ENCODE results near the gene XYLT2.
"Not testable (repeated sequence)": the region's sequence is repeated elsewhere in the genome, so short reads cannot be mapped to it uniquely, and the experiment has no call there.

Gene XYLT2

GRCh38 chr17:50393700-50394099 lies 47.8 kb downstream of the XYLT2 start:
- no peak for DNase-seq (ENCODE audit: low read depth)

- no peak for DNase-seq (ENCODE audit: low read depth)
Measured at GRCh38 chr17:50394711-50395110, 48.8 kb downstream of the XYLT2 start.

- DNase-seq (ENCODE audit: low read depth), result no peak
Measured at GRCh38 chr17:50396261-50397110, 50.6 kb downstream of the XYLT2 start.

- DNase-seq (ENCODE audit: low read depth), result peak; percentile 90
Measured at GRCh38 chr17:50397111-50397918, 51.4 kb downstream of the XYLT2 start, which contains the start of gene LRRC59. TSS of gene LRRC59 (minus strand) at chr17:50397523. CDS start at chr17:50397317, 206 bp downstream.

GRCh38 chr17:50397919-50398285 lies 52.0 kb downstream of the XYLT2 start:
- DNase-seq (ENCODE audit: low read depth), result no peak

- DNase-seq (ENCODE audit: low read depth), result not testable (repeated sequence)
Measured at GRCh38 chr17:50398672-50399071, 52.7 kb downstream of the XYLT2 start.

GRCh38 chr17:50399591-50399990 lies 53.7 kb downstream of the XYLT2 start:
- not testable (repeated sequence) for DNase-seq (ENCODE audit: low read depth)

- DNase-seq (ENCODE audit: low read depth), result not testable (repeated sequence)
Measured at GRCh38 chr17:50405351-50405750, 59.4 kb downstream of the XYLT2 start.

- DNase-seq (ENCODE audit: low read depth), result no peak
Measured at GRCh38 chr17:50406578-50406977, 60.7 kb downstream of the XYLT2 start.

GRCh38 chr17:50407921-50408320 lies 62.0 kb downstream of the XYLT2 start:
- DNase-seq (ENCODE audit: low read depth), result no peak

Data from activated gamma-delta T cell treated with anti-CD3 and anti-CD28 coated beads, Interleukin-2, amount 50 U/mL, for 16 hours (primary cell).